Inflammatory macrophage treated with lipopolysaccharide for 4 hours (primary cell): ENCODE measurements around the gene ARL14.
"Not testable (repeated sequence)": the region's sequence is repeated elsewhere in the genome, so short reads cannot be mapped to it uniquely, and the experiment has no call there.

Source experiments
- DNase-seq: peaks from one replicate; pipeline ENCODE4 v3.0.0-alpha.2; 2020

The ARL14 gene

DNA sequence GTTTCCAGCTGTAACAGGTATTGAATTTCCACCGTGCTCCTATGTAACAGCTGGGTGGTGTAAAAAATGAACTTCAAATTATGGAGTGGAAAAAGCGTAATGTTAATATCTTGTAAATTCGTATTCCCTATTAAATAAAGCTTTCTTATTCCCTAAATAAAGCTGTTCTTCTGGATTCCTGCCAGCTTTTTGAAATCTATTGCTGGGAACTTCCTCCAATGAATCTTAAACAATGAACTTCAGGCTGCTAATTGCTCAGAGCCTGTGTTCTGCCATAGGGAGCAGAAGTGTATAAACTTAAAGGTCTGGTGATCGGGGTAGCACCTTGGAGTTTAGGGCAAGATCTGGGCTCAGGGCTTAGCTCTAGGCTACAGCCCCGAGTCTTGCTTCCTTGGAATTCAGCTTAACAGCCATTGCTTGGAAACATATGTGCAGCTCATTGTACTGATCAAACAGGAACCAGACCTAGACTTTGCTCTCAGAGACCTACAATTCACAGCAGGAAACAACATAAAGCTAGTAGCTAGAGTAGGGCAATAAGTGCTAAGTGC lies 1.4 kb downstream of the ARL14 start:
- no peak for DNase-seq

DNA sequence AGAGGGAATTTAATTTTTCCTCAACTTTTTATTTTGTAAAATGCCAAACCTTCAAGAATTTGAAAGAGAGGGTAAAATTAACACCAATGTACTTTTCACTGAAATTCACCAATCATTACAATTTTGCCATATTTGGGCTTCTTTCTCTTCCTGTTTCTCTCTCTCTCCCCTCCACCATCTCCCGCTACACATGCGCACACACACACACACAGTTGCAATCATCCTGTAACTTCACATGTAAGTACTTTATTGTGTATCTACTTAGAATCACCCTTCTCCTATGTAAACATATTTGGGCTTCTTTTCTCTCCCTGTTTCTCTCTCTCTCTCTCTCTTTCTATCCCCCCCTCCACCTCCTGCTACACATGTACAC lies 7.4 kb downstream of the ARL14 start:
- DNase-seq = no peak

DNA sequence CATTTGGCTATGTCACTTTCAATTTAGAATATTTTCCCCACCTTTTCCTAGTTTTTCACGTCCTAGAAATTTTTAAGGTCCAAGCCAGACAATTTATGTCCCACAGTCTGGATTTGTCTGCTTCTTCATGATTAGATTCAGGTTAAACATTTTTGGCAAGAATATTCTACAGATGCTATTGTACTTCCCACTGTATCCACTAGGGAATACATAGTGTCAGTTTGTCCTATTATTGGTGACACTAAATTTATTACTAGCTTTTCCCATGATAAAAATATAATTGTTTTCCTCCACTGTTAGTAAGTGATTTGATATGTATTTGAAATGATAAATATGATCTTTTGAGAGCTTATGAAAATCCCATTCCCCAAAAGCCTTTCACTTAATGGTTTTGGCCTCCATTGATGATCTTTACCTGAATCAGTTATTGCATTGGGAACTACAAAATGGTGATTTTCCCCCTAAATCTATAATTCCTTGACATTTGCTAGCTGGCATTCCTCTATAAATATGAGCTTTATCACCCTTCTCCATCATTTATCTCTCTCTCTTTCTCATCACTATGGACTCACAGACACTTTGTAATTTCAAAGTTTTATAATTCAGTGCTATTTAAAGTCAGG lies 8.3 kb downstream of the ARL14 start:
- DNase-seq = no peak

DNA sequence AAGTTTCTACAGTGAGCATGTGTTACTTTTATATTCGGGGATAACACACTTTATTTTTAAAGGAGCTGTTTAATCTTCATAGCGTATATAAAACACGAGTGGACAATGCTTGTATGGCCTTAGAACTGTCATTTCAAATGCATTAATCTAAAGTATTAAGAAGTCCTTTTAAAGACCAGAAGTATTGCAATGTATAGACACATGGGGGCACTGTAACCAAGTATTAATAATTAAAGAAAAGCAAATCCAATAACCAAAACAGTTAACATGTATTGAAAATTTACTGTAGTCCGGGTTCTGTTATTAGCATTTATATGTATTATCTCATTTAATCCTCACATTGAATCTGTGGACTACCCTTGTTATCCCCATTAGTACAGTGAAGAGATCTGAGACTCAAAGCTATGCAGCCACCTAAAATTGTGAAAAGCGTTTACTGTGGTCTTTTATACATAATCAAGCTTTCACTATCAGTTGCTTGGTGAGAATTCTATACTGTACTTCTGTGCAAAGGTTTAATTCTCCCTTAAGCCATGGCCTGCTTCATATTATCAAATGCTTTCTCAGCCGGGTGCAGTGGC lies 10.1 kb downstream of the ARL14 start:
- DNase-seq = peak; percentile 19

DNA sequence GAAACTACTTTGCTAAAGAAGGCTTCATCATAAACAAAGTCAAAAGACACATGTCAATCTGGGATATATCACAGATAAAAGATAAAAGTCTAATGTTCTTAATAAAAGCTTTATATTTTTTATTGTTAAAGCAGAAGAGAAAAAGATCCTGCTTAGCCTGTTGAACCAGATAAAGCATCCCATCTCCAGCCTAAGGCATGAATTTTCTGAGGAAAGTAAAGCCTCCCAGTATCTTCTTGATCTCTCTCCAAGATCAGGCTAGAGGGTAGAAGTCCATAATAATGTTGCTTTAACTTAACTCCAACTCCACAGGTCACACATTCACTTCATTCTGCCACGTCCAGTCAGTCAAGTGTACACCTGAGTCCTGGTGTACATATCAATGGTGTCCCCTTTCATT lies 14.2 kb downstream of the ARL14 start:
- no peak for DNase-seq

DNA sequence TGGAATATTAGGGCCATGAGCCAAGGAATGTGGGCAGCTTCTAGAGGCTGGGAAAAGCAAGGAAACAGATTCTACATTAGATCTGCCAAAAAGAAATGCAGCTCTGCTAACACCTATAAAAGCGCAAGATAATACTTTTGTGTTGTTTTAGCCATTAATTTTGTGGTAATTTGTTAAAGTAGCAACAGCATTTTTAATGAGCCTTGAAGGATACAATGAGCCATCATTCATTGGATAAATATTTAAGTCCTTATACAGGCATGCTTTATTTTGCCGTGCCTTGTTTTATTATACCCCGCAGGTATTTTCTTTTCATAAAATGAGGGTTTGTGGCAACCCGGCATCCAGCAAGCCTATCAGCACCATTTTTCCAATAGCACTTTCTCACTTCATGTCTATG lies 15.0 kb downstream of the ARL14 start:
- no peak for DNase-seq

DNA sequence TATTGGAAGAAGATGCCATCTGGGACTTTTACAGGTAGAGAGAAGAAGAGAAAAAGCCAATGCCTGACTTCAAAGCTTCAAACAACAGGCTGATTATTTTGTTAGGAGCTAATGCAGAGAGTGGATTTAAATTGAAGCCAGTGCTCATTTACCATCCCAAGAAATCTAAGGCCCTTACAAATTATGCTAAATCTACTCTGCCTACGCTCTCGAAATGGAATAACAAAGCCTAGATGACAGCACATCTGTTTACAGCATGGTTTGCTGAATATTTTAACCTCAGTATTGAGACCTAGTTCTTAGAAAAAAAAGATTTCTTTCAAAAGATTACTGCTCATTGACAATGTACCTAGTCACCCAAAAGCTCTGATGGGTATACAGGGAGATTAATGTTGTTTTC lies 16.2 kb downstream of the ARL14 start:
- no peak for DNase-seq

DNA sequence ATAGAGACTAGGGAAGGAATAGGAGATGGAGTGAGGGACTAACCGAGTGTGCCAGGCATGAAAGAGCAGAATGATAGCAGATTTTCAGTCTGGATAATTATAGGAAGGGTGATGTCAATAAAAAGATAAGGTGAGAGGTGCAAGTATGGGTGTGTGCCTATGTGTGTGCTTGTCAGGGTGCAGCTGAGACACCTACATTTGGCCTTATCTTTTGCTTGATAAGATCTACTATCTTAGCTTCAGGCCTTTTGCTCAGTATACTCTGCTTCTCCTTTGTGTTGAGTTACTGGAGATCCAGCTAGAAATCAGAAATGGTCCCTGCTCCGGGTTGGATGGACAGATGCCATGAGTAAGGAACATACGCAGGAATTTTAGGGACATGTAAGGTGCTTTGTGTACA lies 17.4 kb downstream of the ARL14 start:
- no peak for DNase-seq

DNA sequence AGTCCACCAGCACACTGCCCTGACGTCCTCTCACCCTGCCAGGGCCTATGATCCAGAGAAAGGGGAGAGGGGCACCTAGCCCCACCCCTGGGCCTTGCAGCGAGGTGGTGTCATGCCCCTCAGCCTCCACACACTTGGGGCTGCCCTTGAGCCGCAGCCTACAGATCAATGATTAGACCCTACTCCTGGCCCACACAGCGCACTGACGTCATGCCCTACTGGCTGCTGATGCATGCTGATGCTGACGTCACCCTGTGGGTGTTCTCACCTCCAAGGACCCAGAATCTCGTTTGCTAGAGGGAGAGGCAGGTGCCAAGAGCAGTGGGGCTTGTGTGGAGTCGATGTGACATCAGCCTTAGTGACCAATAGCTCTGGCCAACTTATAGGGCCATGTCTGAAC lies 18.0 kb downstream of the ARL14 start:
- no peak for DNase-seq

DNA sequence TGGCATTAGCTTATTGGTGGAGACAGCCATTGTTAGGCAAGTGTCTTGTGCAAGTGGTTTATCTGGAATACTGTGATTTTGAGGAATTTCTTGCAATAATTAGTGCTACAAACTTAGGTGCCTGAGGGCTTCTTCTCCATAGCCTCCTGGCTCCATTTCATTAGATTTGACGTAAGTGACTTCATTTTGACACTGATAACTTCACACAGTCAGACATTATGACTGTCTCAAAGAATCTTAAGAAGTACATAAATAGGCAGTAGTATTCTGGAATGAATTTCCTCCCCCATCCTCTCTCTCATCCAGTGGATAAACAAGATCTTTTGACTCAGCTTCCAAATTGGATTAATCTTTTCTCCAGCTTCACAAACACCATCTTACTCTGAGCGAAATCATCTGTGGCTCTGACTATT lies 19.0 kb downstream of the ARL14 start:
- no peak for DNase-seq

DNA sequence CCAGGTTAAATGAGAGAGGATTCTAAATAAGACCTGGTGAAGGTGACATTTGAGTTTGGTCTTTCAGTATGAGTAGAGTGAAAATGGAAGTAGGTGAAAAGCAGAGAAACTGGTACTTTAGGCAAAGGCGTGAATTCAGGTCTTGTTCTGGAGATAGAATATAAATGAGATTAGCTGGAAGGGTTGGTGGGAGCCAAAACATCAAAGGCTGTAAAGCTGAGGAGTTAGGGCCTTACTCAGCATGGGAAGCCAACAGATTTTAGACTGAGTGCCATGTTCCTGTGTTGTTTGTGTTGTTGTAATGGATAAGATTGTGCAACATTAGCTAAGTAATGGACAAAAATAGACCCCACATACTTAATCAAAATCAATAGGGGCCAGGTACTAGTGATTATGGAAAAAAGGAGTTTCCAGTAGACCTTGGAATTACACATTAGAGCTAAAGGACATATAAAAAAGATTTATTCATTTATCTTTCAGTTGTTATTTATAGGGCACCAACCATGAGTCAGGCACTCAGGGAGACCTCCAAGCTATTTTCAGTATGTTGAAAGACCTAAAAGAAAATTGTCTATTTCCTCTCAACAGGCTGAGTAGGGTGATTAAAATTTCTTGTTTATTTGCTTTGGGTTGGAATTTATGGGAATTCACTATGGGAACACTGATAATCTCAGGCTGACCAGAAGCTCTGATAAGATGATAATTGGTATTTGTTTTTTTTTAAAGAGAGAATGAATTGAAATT lies 20.8 kb downstream of the ARL14 start:
- no peak for DNase-seq

DNA sequence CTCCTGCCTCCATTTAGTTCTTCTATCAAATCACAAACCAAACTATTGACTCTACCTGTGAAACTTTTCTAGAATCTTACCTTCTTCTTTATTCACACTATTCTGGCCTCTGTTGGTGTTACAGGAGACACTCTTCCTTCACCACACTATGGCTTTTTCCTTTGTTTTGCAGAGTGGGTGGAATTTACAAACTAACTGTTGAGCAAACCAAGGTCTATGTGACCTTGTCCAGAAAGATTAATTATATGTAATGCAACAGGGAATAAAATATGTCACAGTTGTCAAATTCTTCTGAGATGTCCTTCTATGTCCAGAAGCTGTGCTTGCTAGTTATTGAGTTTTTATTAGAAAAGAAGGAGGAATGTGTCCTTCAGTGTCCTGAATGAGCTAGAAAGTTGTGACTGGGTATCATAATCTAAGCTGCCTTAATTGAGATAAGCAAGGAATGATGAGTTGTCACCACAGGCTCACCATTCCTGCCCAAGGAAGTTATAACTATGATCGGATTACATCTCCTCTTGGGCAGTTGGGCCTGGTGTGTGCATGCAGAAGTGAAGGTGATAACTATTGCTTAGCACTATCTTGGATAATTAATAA lies 21.7 kb downstream of the ARL14 start:
- no peak for DNase-seq

DNA sequence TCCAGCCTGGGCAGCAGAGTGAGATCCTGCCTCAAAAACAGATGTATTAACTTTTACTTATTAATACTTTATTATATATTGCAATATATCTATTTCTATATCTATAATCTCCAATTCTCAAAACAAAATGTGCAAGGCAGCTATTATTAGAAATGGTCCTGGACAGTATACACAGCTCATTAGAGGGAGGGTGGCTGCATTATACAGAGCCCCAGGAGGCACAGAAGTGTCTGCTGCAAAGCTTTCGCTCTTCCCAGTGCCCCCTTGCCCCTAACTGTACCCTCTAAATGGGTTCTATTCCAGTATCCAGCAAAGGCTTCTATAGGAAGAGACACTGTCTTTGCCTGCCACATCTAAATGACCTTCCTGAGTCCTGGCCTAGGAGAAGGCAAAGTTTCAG lies 24.5 kb downstream of the ARL14 start:
- no peak for DNase-seq

DNA sequence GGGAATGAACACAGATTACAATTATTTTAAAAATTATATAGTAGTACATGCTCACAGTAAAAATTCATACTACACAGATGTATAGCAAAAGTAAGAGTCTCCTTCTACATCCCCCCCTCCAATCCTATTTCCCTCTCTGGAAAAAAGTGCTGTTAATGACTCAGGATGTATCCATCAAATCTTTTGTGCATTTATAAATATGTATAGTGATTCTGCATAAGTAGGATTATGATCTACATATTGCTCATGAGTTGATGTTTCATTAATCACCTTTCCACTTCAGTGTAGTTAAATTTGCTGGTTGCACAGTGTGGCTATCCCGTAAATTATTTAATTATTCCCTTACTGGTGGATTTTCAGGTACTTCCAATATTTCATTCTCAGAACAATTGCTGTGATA lies 25.3 kb downstream of the ARL14 start:
- no peak for DNase-seq

DNA sequence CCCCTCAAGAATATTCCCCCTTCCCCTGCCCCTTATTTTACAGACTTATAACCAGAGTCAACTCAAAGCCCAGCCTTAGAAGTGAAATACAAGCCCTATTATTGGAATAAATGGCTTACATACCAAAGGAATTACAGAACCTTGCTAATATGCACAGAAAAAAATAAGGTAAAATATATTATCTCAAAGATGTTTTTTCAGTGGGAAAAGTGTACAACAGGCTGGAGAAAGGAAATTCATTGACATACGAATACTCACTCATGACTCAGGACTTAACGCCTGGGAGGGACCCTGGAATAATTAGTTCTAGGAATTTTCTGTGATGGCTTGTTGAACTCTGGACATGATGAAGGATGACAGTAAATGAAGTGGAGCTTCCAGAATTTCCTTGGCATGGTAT lies 27.0 kb downstream of the ARL14 start:
- DNase-seq = no peak

DNA sequence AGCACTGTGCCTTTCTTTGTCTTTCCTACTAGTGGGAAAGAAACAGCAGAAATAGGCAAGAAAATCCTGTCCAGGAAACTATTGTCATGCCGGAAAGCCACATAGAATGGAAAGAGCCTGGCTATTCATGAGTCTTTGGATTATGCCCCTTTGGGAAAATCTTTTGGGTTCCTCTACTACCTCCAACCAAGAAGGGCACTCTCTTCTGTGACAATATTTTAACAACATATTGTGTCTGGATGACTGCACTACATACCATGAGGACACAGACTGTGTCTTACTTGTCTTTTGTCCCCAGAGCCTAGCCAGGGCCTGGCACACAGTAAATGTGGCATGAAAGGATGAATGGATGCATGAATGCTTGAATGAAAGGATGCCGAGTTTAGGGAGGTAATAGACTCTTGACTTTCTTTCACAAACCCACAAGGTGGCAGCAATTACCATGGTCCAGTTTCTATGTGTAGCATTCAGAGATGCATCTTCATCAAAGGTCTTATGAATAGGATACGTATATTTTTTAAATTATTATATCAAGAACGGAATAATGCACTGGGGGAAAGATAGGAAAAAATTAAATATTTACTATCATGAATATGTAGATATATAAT lies 30.3 kb downstream of the ARL14 start:
- peak; percentile 43 for DNase-seq

DNA sequence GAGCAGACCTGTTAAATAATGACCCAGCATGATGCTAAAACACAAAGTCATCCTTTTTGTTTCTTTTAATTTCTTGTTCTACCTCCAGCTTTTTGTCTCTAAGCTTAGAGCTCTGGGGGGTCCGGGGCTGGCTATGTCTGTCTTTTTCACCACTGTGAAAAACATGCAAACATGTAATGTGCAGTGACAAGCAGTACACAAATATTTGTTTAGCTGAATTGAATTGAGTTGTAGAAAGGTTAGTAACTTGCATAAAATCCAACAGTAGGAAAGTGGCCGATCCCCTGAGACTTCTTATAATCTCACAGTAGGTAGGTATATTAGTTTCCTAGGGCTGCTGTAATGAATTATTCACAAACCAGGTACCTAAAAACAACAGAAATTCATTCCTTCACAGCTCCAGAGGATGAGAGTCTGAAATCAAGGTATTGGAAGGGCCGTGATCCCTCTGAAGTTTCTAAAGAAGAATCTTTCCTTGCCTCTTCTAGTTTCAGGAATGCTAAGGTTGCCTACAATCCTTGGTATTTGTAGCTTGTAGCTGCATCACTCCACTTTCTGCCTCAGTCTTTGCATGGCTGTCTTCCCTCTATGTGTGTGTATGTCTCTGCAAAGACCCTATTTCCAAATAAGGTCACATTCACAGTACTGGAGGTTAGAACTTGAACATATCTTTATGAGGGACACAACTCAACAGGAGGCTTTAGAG lies 32.7 kb downstream of the ARL14 start:
- DNase-seq = no peak

DNA sequence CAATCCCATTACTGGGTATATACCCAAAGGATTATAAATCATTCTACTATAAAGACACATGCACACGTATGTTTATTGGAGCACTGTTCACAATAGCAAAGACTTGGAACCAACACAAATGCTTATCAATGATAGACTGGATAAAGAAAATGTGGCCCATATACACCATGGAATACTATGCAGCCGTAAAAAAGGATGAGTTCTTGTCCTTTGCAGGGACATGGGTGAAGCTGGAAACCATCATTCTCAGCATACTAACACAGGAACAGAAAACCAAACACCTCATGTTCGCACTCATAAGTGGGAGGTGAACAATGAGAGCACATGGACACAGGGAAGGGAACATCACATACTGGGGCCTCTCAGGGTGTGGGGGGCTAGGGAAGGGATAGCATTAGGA lies 36.2 kb downstream of the ARL14 start:
- DNase-seq = not testable (repeated sequence)

DNA sequence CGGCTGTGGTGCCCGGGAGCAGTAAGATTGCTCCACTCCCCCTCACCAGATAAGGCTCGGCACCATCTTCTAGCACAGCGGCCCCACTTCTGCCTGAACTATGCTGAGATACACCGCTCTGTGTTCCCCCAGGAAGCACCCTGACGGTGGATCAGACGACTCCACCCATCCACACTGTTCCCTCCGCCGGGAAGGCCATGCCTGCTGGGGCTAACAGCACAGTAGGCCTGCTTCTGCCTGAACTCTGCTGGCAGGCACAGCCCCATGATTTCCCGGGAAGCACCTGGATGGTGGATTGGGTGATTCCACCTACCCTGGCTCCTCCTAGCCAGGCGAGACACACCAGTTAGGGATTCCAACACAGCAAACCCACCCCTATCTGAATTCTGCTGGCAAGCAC lies 42.8 kb downstream of the ARL14 start:
- DNase-seq = no peak

DNA sequence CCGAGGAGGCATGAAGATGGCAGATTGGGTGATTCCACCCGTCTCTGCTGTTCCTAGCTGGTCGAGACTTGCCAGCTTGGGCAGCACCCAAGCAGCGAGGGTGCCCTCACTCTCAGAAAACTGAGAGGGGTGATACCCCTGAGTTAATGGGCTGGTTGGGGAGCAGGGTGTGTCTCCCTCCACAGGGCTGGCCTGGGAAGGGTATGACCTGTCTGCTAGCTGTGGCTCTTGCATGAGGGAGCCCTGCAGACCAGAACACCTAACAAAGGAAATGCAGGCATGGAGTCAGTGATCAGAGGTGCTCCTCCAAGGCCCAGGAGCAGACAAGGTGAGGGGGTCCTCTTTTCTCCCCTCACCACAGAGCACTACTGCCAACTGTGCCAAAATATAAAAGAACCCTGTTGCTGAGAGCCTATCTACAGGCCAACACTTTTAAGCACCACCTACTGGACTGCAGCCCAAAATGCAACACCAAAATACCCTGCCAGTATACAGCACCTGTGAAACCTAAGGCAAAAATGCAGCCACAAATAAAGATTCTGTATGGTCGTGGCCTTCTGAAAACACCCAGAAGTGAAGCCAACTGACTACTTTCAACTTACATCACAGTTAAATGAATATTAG lies 43.3 kb downstream of the ARL14 start:
- DNase-seq = no peak

DNA sequence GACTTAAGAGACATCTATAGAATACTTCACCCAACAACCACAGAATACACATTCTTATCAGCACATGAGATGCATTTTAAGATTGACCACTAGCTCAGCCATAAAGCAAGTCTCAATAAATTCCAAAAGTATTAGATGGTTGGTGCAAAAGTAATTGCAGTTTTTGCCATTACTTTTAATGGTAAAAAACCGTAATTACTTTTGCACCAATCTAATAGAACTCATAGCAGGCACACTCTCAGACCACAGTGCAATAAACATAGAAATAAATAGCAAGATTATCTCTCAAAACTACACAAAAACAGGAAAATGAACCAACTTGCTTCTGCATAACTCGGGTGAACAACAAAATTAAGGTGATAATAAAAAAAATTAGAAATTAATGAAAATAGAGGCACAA lies 45.4 kb downstream of the ARL14 start:
- DNase-seq = no peak

DNA sequence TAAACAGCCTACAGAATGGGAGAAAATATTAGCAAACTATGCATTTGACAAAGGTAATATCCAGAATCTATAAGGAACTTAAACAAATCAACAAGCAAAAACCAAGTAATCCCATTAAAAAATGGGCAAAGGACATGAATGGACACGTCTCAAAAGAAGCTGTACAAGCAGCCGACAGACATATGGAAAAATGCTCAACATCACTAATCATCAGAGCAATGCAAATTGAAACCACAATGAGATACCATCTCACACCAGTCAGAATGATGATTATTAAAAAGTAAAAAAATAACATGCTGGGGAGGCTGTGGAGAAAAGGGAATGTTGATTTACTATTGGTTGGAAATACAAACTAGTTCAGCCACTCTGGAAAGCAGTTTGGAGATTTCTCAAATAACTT lies 48.4 kb downstream of the ARL14 start:
- DNase-seq = no peak
